SIG-M5 (cell line): ENCODE measurements around the gene RICTOR.

Experiments used
- DNase-seq: peaks from one replicate; lab custom pipeline; 2025; lab: John Stamatoyannopoulos, UW

Gene RICTOR, protein sequence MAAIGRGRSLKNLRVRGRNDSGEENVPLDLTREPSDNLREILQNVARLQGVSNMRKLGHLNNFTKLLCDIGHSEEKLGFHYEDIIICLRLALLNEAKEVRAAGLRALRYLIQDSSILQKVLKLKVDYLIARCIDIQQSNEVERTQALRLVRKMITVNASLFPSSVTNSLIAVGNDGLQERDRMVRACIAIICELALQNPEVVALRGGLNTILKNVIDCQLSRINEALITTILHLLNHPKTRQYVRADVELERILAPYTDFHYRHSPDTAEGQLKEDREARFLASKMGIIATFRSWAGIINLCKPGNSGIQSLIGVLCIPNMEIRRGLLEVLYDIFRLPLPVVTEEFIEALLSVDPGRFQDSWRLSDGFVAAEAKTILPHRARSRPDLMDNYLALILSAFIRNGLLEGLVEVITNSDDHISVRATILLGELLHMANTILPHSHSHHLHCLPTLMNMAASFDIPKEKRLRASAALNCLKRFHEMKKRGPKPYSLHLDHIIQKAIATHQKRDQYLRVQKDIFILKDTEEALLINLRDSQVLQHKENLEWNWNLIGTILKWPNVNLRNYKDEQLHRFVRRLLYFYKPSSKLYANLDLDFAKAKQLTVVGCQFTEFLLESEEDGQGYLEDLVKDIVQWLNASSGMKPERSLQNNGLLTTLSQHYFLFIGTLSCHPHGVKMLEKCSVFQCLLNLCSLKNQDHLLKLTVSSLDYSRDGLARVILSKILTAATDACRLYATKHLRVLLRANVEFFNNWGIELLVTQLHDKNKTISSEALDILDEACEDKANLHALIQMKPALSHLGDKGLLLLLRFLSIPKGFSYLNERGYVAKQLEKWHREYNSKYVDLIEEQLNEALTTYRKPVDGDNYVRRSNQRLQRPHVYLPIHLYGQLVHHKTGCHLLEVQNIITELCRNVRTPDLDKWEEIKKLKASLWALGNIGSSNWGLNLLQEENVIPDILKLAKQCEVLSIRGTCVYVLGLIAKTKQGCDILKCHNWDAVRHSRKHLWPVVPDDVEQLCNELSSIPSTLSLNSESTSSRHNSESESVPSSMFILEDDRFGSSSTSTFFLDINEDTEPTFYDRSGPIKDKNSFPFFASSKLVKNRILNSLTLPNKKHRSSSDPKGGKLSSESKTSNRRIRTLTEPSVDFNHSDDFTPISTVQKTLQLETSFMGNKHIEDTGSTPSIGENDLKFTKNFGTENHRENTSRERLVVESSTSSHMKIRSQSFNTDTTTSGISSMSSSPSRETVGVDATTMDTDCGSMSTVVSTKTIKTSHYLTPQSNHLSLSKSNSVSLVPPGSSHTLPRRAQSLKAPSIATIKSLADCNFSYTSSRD (N-terminal part only)

GRCh38 chr5:39074017-39074814 is at the start of gene RICTOR:
RICTOR (minus strand) TSS chr5:39074399; CDS start chr5:39074377, 22 bp downstream.
- DNase-seq = no peak

- DNase-seq = no peak
Observed at GRCh38 chr5:39121922-39122321, 47.7 kb upstream of the RICTOR start.

DNA sequence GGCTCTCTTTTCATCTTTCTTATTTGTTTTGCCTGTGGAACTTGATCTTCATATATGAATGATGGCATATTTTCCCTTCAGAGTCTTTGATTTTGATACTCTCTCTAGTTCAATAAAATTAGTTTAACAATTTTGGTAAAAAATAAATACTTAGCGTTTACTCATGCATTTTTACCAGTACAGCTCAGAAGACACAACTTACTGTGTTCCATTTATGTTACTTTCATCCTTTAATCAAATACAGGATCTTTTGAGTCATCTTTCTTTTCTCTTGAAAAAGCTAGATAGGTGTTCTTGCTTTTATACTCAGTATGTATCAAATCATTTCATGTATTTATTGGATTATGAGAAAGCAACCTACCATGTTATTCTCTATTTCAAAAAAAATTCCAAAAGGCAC is 47.1 kb upstream of the RICTOR start:
- DNase-seq = no peak

DNA sequence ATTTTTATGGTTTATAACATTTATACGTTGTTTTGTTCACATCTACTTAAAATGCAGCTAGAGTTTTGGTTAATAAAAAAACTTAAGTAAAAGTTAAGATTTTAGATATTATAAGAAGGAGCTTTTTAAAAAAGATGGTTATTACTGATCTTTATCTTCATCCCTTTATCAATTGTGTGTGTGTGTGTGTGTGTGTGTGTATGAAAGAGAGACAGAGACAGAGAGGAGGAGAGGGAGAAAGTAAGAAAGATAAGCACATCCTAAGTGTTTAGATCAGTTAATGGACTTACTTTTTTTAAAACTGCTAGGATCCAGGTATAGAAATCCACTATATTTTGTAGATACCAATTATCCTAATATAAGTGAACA is 45.8 kb upstream of the RICTOR start:
- no peak for DNase-seq

DNA sequence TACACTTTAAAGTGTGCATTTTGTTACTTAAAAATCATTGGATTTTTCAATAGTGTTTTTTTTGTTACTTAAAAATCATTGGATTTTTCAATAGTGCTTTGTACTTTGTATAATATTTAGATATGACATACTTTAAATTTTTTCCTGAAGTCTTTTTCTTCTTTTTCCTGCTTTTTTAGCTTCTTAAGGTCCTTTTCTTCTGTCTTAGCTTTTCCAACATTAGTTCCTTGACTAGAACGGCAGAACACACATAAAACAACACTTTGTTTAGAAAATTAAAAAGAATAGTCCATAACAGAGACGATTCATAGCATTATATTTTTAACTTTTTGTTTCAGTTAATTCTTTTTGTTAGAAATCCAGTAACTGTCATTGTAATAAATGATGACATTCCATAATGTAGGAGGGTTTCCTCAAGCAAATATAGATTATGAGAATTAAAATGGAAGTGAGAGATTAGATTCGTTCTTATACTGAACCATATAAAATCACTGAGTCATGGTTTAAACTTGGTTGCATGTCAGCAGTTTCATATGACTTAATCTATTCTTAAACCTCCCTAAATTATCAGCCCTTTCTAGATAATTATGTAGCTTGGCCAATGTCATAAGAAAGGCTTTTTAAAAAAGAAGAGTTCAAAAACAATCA is 45.3 kb upstream of the RICTOR start:
- no peak for DNase-seq

GRCh38 chr5:39118638-39119037 is 44.4 kb upstream of the RICTOR start:
- DNase-seq = no peak

- no peak for DNase-seq
Observed at GRCh38 chr5:39117401-39117800, 43.2 kb upstream of the RICTOR start.

GRCh38 chr5:39116344-39117170 is 42.4 kb upstream of the RICTOR start:
- DNase-seq = no peak

- DNase-seq = no peak
Observed at GRCh38 chr5:39115644-39116343, 41.6 kb upstream of the RICTOR start.

DNA sequence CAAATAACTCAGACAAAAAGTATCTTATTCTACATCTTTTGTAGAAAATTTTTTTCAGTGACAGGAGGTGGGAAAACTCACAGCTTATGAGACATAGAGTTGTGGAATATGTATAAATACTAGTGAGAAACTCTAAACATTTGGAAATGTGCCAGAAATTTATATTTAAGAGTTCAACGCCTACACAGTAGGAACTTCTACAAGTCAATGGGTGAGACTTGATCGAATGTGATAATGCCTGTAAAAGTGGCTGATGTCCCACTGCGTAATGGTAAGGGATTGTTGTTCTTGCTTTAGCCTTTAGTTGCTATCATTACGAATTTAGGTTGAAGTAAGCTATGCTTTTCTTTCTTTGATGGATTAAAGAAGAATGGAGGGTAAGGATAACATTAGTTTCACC is 40.0 kb upstream of the RICTOR start:
- no peak for DNase-seq

GRCh38 chr5:39113354-39113953 is 39.3 kb upstream of the RICTOR start:
- no peak for DNase-seq

DNA sequence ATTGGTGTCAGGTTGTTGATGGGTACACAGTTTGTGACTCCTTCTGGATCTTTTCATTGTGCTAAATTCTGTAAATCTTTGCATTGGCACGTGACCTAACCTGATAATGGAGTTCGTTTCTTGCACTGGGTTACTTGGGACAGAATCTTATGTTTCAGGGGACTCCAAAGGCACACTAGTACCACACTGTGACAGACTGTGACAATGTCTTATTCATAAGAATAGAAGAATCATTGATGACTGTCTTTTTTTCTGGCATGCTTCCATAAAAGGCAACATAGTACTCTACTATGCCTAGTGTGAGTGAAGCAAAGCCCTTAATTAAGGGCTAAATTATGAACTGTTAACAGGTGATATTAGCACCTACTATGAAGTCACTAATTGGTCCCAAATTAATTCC is 35.4 kb upstream of the RICTOR start:
- DNase-seq = no peak

- DNase-seq = no peak
Observed at GRCh38 chr5:39108987-39109386, 34.8 kb upstream of the RICTOR start.

DNA sequence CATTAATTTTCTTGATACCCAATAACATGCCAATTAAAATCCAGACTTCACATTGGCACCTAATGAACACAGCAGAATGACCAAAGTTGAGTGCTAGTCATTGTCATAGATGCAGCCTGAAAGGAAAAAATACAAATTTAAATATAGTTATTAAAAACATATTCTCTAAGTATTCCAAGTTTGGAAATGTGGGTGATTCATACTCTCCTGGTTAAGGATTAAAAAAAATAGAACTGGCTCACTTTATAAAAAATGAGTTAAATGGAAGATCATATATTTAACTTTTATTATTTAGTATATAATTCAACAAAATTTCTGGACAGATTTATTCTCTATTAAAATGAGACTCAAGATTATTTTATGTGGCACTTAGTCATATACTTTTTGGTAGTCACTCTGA is 33.2 kb upstream of the RICTOR start:
- no peak for DNase-seq

GRCh38 chr5:39106322-39106721 is 32.1 kb upstream of the RICTOR start:
- DNase-seq = no peak

GRCh38 chr5:39104221-39104620 is 30.0 kb upstream of the RICTOR start:
- no peak for DNase-seq

DNA sequence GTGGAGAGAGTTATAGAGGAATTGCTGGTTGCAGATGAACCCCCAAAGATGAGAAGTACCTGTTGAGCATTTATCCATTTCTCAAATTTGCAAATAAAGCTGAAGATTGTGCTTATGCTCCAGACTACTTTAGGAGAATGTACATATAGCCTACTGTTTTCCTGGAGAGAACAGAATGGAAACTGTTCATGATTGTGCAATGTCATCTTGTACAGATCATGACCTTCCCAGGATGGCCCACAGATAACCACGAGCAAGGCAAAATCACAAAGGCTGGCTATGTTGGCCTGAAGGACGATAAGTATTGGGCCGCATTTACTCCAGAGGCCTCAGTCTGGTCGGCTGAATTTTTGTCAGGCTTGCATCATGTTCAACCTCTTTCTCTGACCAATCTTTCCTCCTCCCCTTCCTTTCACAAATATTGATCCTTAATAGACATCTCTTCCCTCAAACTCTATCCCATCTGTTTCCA is 28.5 kb upstream of the RICTOR start:
- DNase-seq = no peak

DNA sequence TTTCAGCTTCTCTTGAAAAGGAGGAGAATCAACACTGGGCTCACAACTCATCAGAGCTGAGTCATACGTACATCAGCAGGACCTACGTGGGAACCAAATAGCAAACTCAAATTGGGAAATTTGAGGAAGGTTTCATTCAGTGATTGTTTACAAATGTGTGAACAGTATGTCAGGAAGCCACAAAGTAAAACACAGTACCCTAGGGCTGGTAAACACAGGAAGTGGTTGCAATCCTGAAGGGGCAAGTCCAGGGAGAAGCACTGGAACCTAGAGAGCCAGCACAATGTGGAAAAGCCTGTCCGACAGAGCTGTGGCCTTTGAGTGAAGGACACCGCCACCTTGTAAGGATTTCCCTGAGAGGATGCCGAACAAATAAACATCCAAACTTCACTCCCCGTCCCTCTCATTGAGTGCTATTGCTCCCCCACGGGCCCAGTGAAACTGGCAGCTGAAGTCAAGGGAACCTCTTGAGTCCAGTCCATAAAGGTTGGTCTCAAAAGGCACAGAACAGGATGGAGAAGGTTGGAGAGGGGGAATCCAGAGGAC is 26.7 kb upstream of the RICTOR start:
- DNase-seq = no peak
